Measurements from ENCODE around the gene CCNF. TPM values are rescaled to one million over a fixed set of nuclear protein-coding genes. Genes with fewer than 3 reads are reported as not detected.

CCNF gene
- total and polyA plus RNA-seq, 9 of the 15 experiments (the other 6 are each of a cell fraction or from before 2014, with no cell fraction given) = 4.1 to 70.1 (median 29.5) TPM

DNA sequence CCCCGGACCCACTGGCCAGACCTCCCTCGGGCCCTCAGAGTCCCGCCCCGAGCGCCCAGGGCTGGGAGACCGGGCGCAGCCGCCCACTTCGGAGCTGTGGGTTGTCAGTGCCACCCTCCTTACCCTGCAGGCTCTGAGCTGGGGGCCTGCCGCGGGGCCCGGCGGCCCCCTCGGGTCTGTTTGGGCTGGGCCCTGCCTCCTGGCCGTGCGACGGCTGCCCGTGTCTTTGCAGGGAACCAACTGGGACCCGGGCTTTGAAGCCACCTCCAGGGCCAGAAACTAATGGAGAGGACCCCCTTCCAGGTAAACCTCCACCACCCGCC is 31.1 kb downstream of the CCNF start:
- peak overlapping the region; percentile 94 for H3K4me2 ChIP-seq (ENCODE audit: insufficient read depth, low read length)
- peak overlapping the region; percentile 66 to 97 for H3K9ac ChIP-seq (ENCODE audit: insufficient read depth in 1 of 2, low read depth in 2 of 2, low read length in 2 of 2)
- H2AFZ ChIP-seq (ENCODE audit: low read depth, low read length) = peak overlapping the region; percentile 69; the same call in 1 of the 2 replicates
- BruUV-seq (replicated peaks) = no TSS peak
- no peak for TF ChIP-seq L3MBTL2 (IDR thresholded peaks at IDR 0.05)
- no peak for TF ChIP-seq ZNF133 (CRISPR knock-in tag; IDR thresholded peaks at IDR 0.05)
- no peak for TF ChIP-seq MED1 (CRISPR knock-in tag; IDR thresholded peaks at IDR 0.05; ENCODE audit: borderline replicate concordance)
- TF ChIP-seq E2F4 (CRISPR knock-in tag; IDR thresholded peaks at IDR 0.05; ENCODE audit: low read depth) = no peak
- TF ChIP-seq NR3C1 (CRISPR knock-in tag; IDR thresholded peaks at IDR 0.05) = 0 out of 2 replicates have a peak, but pooled peaks have one; percentile 11
- 0 out of 4 replicates have a peak, but pooled peaks of 1 of the 2 experiments have one; percentile 32 for TF ChIP-seq FOXA3 (CRISPR knock-in tag; conservative IDR thresholded peaks at IDR 0.05 in 1 of 2, IDR thresholded peaks at IDR 0.05 in 1 of 2)
- no peak for TF ChIP-seq ZNF24 (IDR thresholded peaks at IDR 0.05)
- peak; percentile 42 to 62; a peak in 3 of 4 replicates for TF ChIP-seq NRF1 (conservative IDR thresholded peaks at IDR 0.05 in 1 of 2, IDR thresholded peaks at IDR 0.05 in 1 of 2)
- TF ChIP-seq FOXP1 (CRISPR knock-in tag; IDR thresholded peaks at IDR 0.05) = 0 out of 2 replicates have a peak, but pooled peaks have one; percentile 53
- H3K79me2 ChIP-seq (ENCODE audit: control insufficient read depth, insufficient read depth, low read length) = peaks cover 16% of the 10 kb centered on the region
- WGBS (ENCODE audit: insufficient coverage, low coverage, missing lambda C conversion rate) = 4% methylated on average over 15 of the region's 20 CpGs
- H3K4me3 ChIP-seq = peak overlapping the region; percentile 77
- peaks cover 58% of the 10 kb centered on the region; the same call in 2 of the 3 replicates for H3K36me3 ChIP-seq (ENCODE audit: control insufficient read depth, insufficient read depth, low read length)
- CTCF ChIA-PET (ENCODE audit: low intra/inter-chr PET ratio) = interaction anchor here (0.6 kb wide), 1 partner anchor 222 kb away, joined by 3 read pairs; the partner anchor contains the start of gene KCTD5
- in situ Hi-C loops (cut with MboI) (no loop called here), intact Hi-C loops (cut with micrococcal nuclease) (no loop called here)
- no peaks in the 10 kb centered on the region for H3K27me3 ChIP-seq (ENCODE audit: control insufficient read depth in 2 of 2, insufficient read depth in 2 of 2, low read length in 2 of 2)
- no peak for ATAC-seq
- POLR2A ChIA-PET = interaction anchor here (0.5 to 1.3 kb wide), 11 partner anchors 9 to 453 kb away, joined by 3 to 6 read pairs (median 4); partner anchors contain the start of gene TRAF7
- H3K4me1 ChIP-seq (replicated peaks in 1 of 2; ENCODE audit: control insufficient read depth in 2 of 2, insufficient read depth in 2 of 2, low read length in 2 of 2) = peaks cover 10 to 71% of the 10 kb centered on the region in 2 experiments; a peak in 4 of 5 replicates
- H3K9me3 ChIP-seq (replicated peaks; ENCODE audit: control insufficient read depth, insufficient read depth, low read depth, low read length) = no peaks in the 10 kb centered on the region
- H3K9me1 ChIP-seq (ENCODE audit: control insufficient read depth, insufficient read depth, low read length) = peaks cover 6% of the 10 kb centered on the region
- no peak for DNase-seq (ENCODE audit: extremely low read depth in 1 of 4, low spot score in 3 of 4)
- peak overlapping the region; percentile 66 for H3K27ac ChIP-seq (ENCODE audit: extremely low read depth, low read depth, low read length)
- FAIRE-seq = no peak
- H4K20me1 ChIP-seq (replicated peaks; ENCODE audit: control insufficient read depth, insufficient read depth, low read length) = no peaks in the 10 kb centered on the region; the same call in 1 of the 2 replicates

Measured in K562 (cell line).